Caco-2 (cell line): ENCODE data around the gene BAG3. TPM values are rescaled to one million over a fixed set of nuclear protein-coding genes. Genes with fewer than 3 reads are reported as not detected.

Source experiments
- BruUV-seq: library from RNA; stranded (reverse); fragments of 400-500 nt; replicated peaks from 2 replicates; lab custom pipeline; 2021; lab: Mats Ljungman, UMichigan
- CTCF ChIA-PET: fragments of 300-600 bp; sonication (Branson Sonifier 250); formaldehyde crosslinking; loops from one replicate; lab custom pipeline; 2022; ENCODE audit warnings: antibody characterized with exemption; lab: Charles Lee
- POLR2A ChIA-PET: fragments of 300-600 bp; sonication (Branson Sonifier 250); formaldehyde crosslinking; loops from one replicate; lab custom pipeline; 2022; ENCODE audit warnings: antibody characterized with exemption; lab: Charles Lee
- DNase-seq, 2 experiments: peaks; one replicate each; pipeline versions ENCODE4 v3.0.0 to v3.0.0-alpha.2; 2020 to 2022
- H3K27me3 ChIP-seq: replicated peaks from 2 replicates; pipeline ENCODE4 v1.6.0; 2011; ENCODE audit warnings: low read length; ENCODE audit not compliant: control insufficient read depth, insufficient read depth
- H3K36me3 ChIP-seq: 2 replicates; pipeline ENCODE4 v1.5.1; 2011; ENCODE audit warnings: low read length; ENCODE audit not compliant: control insufficient read depth, insufficient read depth
- H3K4me1 ChIP-seq: fragments of 250-450 bp; sonication (Bioruptor Pico); 2 replicates; pipeline ENCODE4 v1.5.1; 2020; ENCODE audit warnings: mild to moderate bottlenecking
- H3K4me3 ChIP-seq: 2 replicates; pipeline ENCODE4 v1.5.1; 2011; ENCODE audit warnings: low read depth, mild to moderate bottlenecking, control low read depth, low read length
- H3K9me3 ChIP-seq: fragments of 250-450 bp; sonication (Bioruptor Pico); 2 replicates; pipeline ENCODE4 v1.5.1; 2020; ENCODE audit warnings: mild to moderate bottlenecking, moderate library complexity
- H3K27ac Mint-ChIP-seq: one replicate; pipeline ENCODE4 v1.8.0; 2022; ENCODE audit warnings: mixed read lengths; ENCODE audit not compliant: unreplicated experiment
- H3K27me3 Mint-ChIP-seq: one replicate; pipeline ENCODE4 v1.8.0; 2022; ENCODE audit warnings: mixed read lengths; ENCODE audit not compliant: insufficient read depth, unreplicated experiment
- H3K36me3 Mint-ChIP-seq: one replicate; pipeline ENCODE4 v1.8.0; 2022; ENCODE audit warnings: mild to moderate bottlenecking, mixed read lengths; ENCODE audit not compliant: insufficient read depth, unreplicated experiment
- H3K4me1 Mint-ChIP-seq: one replicate; pipeline ENCODE4 v1.8.0; 2022; ENCODE audit warnings: low read depth, mixed read lengths; ENCODE audit not compliant: unreplicated experiment
- H3K4me3 Mint-ChIP-seq: one replicate; pipeline ENCODE4 v1.8.0; 2022; ENCODE audit warnings: mild to moderate bottlenecking, moderate library complexity, mixed read lengths; ENCODE audit not compliant: unreplicated experiment
- H3K9me3 Mint-ChIP-seq: one replicate; pipeline ENCODE4 v1.8.0; 2022; ENCODE audit warnings: mixed read lengths; ENCODE audit not compliant: unreplicated experiment
- intact Hi-C: fragments of 100-400 bp; cut with micrococcal nuclease; formaldehyde crosslinking; loops from one replicate; pipeline ENCODE4 v1.10.0; 2022; ENCODE audit not compliant: unreplicated experiment
- total RNA-seq: library from RNA; stranded (reverse); gene quantifications from 2 replicates; pipeline ENCODE4 v1.2.3, GENCODE V29; 2022
- TF ChIP-seq, protein P1 (sequence below), 2 experiments: fragments of 200-600 bp in 1 of 2; IDR thresholded peaks; 1 replicate in 1 of 2; 2 replicates in 1 of 2; pipeline versions ENCODE4 v1.5.1 to v1.8.0; 2011 to 2022; ENCODE audit warnings: antibody characterized with exemption in 1 of 2, control low read depth in 1 of 2, inconsistent platforms in 1 of 2, low read depth in 1 of 2, low read length in 1 of 2, mild to moderate bottlenecking in 1 of 2, moderate library complexity in 1 of 2; ENCODE audit not compliant: insufficient read depth in 1 of 2, severe bottlenecking in 1 of 2, unreplicated experiment in 1 of 2

The BAG3 gene
- total RNA-seq, 1 experiment from 2014 or later: 30.7 TPM

DNA sequence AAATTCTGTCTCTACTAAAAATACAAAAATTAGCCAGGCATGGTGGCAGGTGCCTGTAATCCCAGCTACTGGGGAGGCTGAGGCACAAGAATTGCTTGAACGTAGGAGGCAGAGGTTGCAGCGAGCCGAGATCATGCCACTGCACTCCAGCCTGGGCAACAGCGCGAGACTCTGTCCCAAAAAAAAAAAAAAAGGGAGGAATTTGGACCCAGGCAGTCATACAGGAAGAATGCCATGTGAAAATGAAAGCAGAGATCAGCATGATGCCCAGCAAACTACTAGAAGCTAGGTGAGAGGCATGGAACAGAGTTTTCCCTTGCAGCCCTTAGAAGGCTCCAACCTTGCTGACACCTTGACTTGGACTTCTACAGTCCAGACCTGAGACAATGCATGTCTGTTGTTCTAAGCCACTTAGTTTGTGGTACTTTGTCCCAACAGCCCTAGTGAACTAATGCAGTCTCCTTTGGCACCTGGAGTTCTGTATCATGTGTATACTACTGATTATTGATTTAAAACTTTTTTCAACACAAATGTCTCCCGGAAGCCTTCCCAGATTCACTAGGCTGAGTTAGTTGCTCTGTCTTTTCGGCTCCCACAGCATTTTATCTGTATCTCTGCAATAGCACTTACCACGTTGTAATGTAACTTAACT lies 10.2 kb upstream of the BAG3 start:
- no peak overlapping the region for H3K4me3 Mint-ChIP-seq
- H3K9me3 Mint-ChIP-seq: peaks cover 6% of the 10 kb centered on the region
- H3K36me3 Mint-ChIP-seq: no peaks in the 10 kb centered on the region
- no peak for DNase-seq
- no peaks in the 10 kb centered on the region for H3K4me1 ChIP-seq
- ChIA-PET CTCF (interaction anchor here (0.7 kb wide), 1 partner anchor 227 kb away, joined by 3 read pairs; no protein-coding TSS in a partner anchor), POLR2A (no interaction called here)
- no peaks in the 10 kb centered on the region for H3K36me3 ChIP-seq
- no peak overlapping the region for H3K27ac Mint-ChIP-seq
- TF ChIP-seq, protein P1, sequence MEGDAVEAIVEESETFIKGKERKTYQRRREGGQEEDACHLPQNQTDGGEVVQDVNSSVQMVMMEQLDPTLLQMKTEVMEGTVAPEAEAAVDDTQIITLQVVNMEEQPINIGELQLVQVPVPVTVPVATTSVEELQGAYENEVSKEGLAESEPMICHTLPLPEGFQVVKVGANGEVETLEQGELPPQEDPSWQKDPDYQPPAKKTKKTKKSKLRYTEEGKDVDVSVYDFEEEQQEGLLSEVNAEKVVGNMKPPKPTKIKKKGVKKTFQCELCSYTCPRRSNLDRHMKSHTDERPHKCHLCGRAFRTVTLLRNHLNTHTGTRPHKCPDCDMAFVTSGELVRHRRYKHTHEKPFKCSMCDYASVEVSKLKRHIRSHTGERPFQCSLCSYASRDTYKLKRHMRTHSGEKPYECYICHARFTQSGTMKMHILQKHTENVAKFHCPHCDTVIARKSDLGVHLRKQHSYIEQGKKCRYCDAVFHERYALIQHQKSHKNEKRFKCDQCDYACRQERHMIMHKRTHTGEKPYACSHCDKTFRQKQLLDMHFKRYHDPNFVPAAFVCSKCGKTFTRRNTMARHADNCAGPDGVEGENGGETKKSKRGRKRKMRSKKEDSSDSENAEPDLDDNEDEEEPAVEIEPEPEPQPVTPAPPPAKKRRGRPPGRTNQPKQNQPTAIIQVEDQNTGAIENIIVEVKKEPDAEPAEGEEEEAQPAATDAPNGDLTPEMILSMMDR (IDR thresholded peaks at IDR 0.05; ENCODE audit: insufficient read depth in 1 of 2, low read depth in 1 of 2, low read length in 1 of 2, severe bottlenecking in 1 of 2, unreplicated experiment in 1 of 2): no peak
- no TSS peak for BruUV-seq
- H3K27me3 ChIP-seq: no peaks in the 10 kb centered on the region; the same call in 1 of the 2 replicates
- no peak overlapping the region for H3K4me3 ChIP-seq
- H3K4me1 Mint-ChIP-seq: no peaks in the 10 kb centered on the region
- peaks cover 3% of the 10 kb centered on the region; the same call in 1 of the 2 replicates for H3K9me3 ChIP-seq
- intact Hi-C loops: no loop called here
- H3K27me3 Mint-ChIP-seq: no peaks in the 10 kb centered on the region

DNA sequence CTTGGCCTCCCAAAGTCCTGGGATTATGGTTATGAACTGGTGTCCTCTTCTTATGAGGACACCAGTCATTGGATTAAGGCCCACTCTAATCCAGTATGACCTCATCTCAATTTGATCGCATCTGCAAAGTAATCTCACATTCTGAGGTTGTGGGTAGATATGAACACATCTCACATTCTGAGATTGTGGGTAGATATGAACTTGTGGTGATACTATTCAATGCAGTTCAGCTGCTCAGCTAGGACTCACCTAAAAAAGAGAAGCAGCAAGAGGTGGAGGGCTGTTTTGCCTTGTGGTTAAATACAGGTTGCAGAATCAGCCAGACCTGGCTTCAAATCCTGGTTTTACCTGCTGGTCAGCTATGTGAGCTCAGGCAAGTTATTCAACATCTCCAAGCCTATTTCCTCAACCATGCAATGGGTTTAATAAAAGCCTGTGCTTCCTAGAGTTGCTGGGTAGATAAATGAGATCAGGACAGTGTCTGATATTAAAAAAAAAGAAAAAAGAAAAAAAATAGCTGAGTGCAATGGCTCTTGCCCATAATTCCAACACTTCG lies 8.5 kb upstream of the BAG3 start:
- Mint-ChIP-seq H3K36me3 (no peaks in the 10 kb centered on the region), H3K27ac (no peak overlapping the region), H3K9me3 (peaks cover 10% of the 10 kb centered on the region), H3K27me3 (no peaks in the 10 kb centered on the region), H3K4me3 (no peak overlapping the region), H3K4me1 (no peaks in the 10 kb centered on the region)
- DNase-seq: no peak
- Histone ChIP-seq H3K4me3 (no peak overlapping the region), H3K27me3 (no peaks in the 10 kb centered on the region; the same call in 1 of the 2 replicates), H3K36me3 (no peaks in the 10 kb centered on the region), H3K9me3 (peaks cover 3% of the 10 kb centered on the region; the same call in 1 of the 2 replicates), H3K4me1 (no peaks in the 10 kb centered on the region)
- BruUV-seq: no TSS peak
- CTCF ChIA-PET: no interaction called here
- intact Hi-C loops: no loop called here
- TF ChIP-seq, protein P1 (IDR thresholded peaks at IDR 0.05; ENCODE audit: insufficient read depth in 1 of 2, low read depth in 1 of 2, low read length in 1 of 2, severe bottlenecking in 1 of 2, unreplicated experiment in 1 of 2): no peak
- POLR2A ChIA-PET: no interaction called here

DNA sequence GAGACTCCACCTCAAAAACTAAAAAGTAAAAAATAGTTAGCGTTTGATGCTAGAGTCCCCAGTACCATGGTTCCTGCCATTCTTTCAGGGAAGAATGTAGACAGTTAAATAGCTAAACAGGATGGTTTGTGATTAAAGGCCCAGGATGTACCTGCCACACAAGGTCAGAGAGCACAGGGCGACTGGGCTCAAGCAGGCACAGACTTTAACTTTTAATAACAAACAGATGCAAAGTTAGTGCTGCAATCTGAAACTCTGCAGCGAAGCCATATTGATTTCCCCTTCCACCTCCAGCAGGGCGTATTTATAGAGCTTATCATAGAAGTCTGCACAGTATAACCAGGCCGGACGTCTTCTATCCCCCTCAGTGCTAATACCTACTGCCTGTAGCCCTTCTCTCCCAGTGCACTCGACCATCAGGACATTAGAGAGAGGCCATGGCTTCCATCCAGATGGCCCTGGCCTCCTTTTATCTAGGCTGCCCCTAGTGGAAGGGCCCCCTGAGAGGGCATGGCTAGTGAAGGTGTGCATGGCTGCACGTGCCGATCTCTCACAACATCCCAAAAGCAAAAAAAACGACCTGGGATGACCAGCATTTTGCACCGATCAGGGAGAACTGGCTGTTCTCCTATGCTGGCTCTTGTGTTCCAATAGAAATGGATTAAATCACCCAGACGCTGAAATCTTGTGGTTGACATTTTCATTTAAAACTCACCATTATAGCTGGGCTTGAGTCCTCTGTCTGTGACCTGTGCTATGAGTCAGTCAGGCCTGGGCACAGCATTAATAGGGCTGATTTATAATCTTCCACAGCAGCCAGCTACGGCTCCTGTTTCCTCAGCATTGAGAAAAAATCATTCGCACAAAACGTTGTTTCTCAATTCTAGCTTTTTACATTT lies 7.6 kb upstream of the BAG3 start:
- H3K4me3 ChIP-seq: no peak overlapping the region
- Mint-ChIP-seq H3K36me3 (no peaks in the 10 kb centered on the region), H3K27me3 (no peaks in the 10 kb centered on the region), H3K4me3 (no peak overlapping the region), H3K4me1 (no peaks in the 10 kb centered on the region), H3K27ac (no peak overlapping the region), H3K9me3 (peaks cover 10% of the 10 kb centered on the region)
- no peaks in the 10 kb centered on the region for H3K36me3 ChIP-seq
- no peaks in the 10 kb centered on the region; the same call in 1 of the 2 replicates for H3K27me3 ChIP-seq
- ChIA-PET CTCF (interaction anchor here (0.5 kb wide), 1 partner anchor 130 kb away, joined by 4 read pairs; no protein-coding TSS in a partner anchor), POLR2A (interaction anchor here (0.6 kb wide), 1 partner anchor 25 kb away, joined by 5 read pairs; no protein-coding TSS in a partner anchor)
- intact Hi-C loops: no loop called here
- H3K9me3 ChIP-seq: peaks cover 3% of the 10 kb centered on the region; the same call in 1 of the 2 replicates
- BruUV-seq: no TSS peak
- no peak for DNase-seq
- no peaks in the 10 kb centered on the region for H3K4me1 ChIP-seq
- TF ChIP-seq, protein P1 (IDR thresholded peaks at IDR 0.05; ENCODE audit: insufficient read depth in 1 of 2, low read depth in 1 of 2, low read length in 1 of 2, severe bottlenecking in 1 of 2, unreplicated experiment in 1 of 2): no peak
